ENCODE measurements around the gene TBRG4. TPM values are rescaled to one million over a fixed set of nuclear protein-coding genes. Genes with fewer than 3 reads are reported as not detected.

TBRG4 gene
- total RNA-seq, 1 donor from 2014 or later = 40.2 TPM

DNA sequence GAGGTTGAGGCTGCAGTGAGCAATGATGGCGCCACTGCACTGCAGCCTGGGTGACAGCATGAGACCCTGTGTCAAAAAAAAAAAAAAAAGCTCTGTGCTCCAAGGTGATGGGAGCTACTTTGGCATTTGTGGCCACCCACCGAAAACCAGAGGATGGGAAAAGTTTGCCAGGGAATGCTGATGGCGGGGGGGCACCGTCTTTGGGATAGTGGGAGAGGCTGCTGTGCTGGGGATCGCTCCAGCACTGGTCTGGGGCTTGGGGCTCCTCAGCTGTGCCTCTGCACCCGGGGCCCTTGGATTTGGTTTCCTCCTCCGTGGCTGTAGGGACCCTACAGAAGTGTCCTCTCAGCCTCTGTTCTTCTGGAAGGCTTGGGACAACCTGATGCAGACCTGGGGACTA, 34.4 kb upstream of the TBRG4 start:
- no peak for DNase-seq (ENCODE audit: low spot score)
- ATAC-seq = no peak

DNA sequence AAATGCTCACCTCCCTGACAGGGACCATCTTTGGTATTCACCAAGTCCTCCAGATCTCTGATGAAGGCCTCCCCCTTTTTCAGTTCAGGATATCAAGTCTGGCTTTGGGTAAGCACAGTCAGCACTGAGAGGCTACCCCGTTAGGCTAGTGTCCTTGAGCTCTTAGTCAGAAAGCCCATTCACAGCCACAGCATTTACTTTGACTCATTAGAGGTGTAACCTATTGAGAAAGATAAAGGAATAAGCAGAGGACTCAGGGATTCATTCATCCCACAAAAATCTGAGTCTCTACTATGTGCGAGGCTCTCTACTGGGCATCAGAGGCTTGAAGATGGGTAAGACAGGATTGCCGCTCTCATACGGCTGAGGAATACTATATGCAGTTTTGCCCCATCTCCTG, 32.1 kb upstream of the TBRG4 start:
- DNase-seq (ENCODE audit: low spot score) (no peak), ATAC-seq (no peak)

DNA sequence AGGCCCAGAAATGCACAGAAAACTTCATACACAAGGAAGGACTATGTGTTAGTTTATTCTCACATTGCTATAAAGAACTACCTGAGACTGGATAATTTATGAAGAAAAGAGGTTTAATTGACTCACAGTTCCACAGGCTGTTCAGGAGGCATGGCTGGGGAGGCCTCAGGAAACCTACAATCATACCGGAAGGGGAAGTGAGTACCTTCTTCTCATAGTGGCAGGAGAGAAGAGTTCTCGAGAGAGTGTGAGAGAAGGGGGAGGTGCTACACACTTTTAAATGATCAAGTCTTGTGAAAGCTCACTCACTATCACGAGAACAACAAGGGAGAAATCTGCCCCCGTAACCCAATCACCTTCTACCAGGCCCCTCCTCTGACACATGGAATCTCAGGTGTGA, 29.3 kb upstream of the TBRG4 start:
- ATAC-seq (no peak), DNase-seq (ENCODE audit: low spot score) (no peak)

DNA sequence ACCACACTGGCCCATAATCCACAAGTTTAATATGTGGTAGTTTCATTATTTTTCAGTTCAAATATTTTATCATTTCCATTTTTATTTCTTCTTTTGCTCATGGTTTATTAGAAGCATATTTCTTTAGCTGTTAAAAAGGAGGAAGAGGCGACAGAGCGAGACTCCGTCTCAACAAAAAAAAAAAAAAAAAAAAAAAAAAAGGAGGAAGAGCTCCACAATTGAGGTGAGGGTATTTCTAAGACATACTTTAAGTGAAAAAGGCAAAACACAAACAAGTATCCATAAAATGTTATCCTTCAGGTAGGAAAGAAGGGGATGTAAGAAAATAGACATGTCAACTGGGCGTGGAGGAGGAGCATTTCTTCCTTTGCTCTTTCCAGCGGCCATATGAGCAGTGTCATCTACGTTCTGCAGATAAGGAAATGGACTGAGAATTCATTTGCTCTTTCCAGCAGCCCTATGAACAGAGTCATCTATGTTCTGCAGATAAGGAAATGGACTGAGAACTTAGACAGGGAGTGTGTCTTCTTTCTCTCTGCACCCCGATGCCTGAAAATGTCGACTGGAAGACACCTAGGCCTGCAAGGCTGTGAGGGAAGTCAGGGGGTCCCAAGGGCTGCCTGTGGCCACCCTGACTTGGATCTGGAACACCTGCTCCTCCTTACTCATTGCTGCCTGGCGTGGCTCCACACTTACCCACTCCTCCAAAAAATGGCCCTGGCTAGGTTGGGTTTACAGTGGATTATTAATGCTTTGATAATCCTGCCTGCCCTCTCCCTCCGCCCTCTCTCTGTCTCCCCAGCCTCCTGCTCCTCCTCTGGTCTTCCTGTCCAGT, 27.2 kb upstream of the TBRG4 start:
- DNase-seq (ENCODE audit: low spot score) = no peak
- ATAC-seq = no peak

DNA sequence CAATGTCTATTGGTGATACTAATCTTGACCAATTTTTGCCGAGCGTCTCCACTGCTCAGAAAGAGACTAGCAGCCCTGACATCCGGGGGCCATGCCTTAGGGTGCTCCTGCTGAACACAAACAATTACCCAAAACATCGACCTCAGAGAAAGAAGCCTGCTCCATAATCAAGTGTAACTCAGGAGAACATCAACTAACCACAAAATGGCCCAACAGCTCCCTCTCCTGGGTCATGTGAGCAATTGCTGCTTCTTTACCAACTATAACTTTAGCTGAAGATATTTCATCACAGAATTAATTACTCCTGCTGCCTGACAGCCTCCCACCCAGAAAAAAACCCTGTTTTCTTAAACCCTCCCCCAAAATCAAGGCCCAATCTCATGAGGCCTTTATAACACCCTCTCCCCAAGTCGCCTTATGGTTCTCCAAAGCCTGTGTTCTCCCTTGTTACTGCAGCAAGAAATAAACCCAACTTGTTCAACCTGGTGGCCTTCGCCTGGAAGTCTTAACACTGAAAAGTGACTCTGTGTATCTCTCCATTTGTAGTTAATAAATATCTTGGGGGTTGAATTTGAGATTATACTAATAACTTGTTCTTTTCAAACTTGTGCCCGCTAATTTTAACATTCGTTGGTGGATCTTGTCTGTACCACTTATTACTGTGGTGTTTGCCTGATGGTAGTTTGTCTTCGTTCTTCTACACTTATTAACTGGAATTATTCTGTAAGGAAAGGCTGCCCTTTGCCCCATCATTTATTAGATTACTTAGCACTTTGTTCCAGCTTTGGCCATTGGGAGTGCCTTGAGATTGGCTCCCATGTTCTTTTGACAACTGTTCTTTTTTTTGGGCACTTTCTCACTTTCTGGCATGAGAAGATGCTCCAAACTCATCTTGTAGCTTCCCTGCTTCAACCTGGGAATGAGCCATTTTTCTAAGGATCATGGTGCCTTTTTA, 24.9 kb upstream of the TBRG4 start:
- ATAC-seq = peak; percentile 92
- peak; percentile 63 for DNase-seq (ENCODE audit: low spot score)

DNA sequence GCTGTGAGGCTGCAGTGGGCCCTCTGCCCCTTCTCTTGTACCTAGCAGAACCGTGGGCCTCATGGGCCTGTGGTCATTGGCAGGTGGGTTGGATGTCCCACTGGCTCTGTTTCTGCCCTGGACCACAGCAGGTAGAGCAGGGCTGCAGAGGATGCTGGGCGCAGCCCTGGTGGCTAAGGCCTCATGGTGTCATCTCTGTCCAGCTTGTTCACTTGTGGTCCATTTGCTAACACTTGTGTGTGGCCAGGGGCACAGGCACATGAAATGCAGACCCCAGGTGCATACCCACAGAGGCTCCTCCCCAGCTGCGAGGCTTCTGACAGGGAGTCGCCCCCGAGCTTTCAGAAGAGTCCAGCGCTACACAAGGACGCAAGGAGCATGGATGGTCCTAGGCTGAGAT, 22.4 kb upstream of the TBRG4 start:
- no peak for ATAC-seq
- DNase-seq (ENCODE audit: low spot score) = no peak

DNA sequence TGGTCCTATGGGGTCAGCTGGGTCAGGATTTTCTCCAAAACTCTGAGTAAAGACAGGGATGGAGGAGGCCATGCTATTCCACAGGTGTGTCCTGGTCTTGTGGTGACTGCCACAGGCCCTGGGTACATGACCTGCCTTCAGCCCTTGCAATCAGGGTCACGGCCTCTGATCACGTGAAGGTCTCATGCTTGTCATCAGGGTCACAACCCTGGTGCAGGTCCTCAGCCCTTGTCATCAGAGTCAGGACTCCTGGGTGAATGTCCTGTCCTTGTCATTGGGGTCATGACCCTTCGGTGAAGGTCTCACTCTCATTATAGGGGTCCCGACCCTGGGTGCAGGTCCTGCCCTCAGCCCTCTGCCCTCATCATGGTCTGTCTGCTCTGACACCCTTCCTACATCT, 21.9 kb upstream of the TBRG4 start:
- ATAC-seq (peak; percentile 77), DNase-seq (ENCODE audit: low spot score) (peak; percentile 67)

DNA sequence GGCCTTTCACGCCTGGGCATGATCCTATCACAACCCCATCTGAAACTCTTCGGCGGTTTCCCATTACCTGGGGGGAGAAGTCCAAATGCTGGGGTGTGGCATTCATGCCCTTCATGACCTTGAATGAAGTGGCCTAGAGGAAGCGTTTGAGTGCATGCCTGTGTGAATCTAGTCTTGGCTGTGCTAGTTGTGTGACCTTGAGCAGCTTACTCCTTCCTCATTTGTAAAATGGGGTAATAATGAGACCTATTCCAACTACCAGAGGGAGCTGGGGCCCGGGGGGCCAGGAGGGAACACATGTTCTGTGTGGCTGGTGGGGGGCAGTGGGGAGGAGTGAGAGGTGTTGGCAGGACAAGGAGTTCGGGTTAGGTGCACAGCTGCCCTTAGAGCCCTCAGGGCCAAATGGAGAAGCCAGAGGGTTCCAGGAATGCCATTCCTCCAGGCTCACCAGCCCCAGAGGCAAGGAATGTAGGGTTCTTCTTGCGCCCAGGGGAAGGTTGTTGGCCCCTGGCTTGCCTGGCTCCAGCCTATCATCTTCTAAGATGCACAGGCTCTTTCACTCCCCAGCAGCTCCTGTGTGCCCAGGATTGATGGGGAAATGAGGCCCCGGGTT, 21.3 kb upstream of the TBRG4 start:
- ATAC-seq (no peak), DNase-seq (ENCODE audit: low spot score) (no peak)

DNA sequence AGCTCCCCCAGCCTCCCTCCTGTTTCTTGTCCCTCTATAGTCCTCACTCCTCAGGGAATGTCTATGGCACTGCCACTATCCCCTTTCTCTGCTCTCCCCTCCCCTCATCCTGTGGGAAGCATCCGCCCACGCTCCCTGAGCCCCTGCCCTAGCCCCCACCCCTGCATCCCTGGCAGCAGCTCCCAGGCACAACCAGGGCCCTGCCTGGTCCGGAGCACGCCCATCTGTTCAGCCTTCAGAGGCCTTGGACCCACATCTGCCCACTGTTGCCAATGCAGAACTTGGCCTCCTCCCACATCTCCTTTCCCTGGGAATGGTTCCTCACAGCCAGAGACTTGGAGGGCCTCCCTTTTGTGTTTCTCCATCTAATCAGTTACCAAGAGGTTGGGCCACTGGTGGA, 20.4 kb upstream of the TBRG4 start:
- ATAC-seq (no peak), DNase-seq (ENCODE audit: low spot score) (no peak)

DNA sequence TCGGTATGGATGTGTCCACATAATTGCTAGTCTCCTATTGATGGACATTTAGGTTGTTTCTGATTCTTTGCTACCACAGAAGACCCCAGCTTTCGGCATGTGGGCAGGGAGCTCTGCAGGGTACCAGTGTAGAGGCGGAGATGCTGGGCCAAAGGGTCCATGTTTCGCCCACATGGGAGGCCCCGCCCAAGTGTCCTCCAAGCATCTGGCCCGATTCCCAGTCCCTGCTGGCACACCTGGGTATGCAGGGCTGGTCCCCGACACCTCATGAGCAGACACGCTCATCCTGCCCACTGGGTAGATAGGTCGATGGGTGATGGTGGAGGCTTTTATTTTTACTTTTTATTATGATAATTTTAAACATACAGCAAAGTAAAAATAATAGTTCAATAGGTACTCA, 19.4 kb upstream of the TBRG4 start:
- DNase-seq (ENCODE audit: low spot score) = no peak
- no peak for ATAC-seq

DNA sequence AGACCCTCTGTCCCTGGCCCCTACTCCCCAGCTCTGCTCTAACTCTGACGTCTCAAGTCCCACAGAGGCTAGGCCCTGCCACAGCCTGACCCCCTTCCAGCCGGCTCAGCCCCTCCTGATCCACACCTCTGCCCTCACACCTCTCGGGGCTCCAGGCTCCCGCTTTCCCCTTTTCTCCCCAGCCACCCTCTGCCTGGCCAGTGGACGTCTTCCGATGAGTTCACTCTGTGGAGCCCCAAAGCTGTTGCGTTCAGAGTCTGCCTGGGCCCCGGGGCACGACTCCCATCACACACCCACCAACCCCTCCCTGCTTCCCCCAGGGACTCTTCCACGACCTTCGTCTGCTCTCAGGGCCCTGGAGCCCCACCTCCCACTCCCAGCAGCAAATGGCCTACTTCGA, 18.4 kb upstream of the TBRG4 start:
- DNase-seq (ENCODE audit: low spot score) = no peak
- no peak for ATAC-seq

DNA sequence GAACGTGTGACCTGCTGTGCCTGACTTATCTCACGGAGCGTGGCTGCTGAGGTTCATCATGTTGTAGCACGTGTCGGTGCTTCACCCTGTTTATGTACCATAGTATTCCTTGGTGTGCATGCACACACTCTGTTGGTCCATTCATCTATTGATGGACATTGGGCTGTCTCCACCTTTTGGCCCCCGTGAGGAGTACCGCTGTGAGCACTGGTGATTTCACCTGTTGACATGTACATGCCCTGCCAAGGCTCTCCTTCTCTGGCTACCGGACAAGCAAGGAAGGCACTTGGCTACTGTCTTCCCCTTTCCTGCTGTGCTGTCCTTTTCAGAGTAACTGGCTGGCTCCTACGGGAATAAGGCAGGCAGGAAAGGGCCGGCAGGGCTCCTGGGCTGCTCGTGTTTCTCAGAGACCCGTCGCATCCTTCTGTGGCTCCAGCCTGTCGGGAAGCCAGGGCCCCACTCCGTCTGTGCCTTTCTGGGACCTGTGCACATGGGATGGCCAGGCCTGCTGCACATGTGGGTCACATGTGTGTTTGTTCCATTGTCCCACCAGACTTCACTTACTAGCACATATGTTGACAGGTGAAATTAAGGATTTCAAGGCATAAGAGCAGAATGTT, 17.8 kb upstream of the TBRG4 start:
- DNase-seq (ENCODE audit: low spot score) = no peak
- no peak for ATAC-seq

DNA sequence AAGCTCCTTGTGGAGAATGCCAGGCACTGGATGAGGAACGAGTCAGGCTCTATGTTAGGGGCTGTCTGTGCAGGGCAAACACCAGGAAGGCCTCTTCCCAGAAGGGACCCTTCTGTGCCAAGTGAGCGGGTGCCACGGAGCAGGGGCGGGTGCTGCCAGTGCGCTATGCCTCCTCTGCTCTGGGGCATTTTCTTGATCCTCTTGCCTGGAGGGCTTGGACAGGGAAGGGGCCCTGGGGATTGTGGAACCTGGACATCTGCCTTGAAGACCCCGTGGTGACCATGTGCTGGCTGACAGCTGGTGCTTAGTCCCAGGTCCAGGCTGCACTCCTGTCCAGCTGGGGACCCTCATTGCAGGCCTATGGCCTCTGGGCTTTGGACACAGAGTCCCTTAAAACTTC, 15.4 kb upstream of the TBRG4 start:
- DNase-seq (ENCODE audit: low spot score) = no peak

DNA sequence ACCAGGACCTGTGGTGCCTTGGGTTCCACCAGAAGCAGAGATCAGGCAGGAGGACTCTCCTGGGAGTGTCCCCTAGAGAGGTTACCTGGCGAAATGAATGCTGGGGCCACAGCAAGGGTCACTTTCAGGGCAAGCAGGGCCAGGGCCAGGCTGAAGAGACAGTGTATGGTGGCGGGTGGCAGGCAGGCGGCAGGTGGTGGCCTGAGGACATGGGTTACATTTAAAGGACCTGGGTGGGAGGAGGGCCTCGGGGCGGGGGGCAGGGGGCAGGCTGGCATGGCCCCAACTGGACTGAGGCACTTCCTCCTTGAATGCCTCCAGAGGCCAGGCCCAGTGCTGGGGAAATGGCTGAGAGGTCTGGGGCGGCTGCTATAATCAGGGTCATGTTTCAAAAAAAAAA, 14.7 kb upstream of the TBRG4 start:
- DNase-seq (ENCODE audit: low spot score) (no peak), ATAC-seq (no peak)

More for the DNA sequence above, 15.4 kb upstream of the TBRG4 start:
- no peak for ATAC-seq

DNA sequence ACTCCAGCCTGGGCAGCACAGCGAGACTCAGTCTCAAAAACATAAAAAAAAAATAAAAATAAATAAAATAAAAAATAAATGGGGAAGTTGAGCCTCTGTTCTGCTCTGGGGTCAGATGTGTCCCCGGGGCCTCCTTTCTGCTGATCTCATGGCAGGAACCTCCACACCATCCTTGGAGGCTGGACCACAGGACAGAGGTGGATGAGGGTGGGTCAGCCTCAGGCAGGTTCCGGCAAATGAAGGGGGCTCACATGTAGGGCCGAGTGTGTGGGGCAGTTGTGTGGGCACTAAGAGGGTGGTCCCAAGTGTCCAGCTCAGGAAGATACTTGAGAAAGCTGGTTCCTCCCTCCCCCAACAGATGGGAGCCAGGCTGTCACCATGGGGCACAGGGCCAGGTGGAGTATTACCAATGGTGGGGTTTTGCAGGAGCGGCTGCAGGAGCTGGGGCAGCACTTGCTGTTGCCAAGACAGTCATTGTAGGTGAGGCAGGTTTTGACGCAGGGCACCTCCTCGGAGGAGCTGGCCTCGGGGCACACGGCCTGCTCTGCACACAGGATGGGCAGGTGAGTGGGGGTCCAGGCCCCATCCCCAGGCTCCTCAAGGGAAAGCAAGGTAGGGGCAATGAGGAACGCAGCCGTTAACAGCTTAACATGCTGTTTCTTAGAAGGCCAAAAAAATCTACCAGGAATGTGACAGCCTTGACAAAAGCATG, 13.9 kb upstream of the TBRG4 start:
- no peak for ATAC-seq
- DNase-seq (ENCODE audit: low spot score) = no peak

DNA sequence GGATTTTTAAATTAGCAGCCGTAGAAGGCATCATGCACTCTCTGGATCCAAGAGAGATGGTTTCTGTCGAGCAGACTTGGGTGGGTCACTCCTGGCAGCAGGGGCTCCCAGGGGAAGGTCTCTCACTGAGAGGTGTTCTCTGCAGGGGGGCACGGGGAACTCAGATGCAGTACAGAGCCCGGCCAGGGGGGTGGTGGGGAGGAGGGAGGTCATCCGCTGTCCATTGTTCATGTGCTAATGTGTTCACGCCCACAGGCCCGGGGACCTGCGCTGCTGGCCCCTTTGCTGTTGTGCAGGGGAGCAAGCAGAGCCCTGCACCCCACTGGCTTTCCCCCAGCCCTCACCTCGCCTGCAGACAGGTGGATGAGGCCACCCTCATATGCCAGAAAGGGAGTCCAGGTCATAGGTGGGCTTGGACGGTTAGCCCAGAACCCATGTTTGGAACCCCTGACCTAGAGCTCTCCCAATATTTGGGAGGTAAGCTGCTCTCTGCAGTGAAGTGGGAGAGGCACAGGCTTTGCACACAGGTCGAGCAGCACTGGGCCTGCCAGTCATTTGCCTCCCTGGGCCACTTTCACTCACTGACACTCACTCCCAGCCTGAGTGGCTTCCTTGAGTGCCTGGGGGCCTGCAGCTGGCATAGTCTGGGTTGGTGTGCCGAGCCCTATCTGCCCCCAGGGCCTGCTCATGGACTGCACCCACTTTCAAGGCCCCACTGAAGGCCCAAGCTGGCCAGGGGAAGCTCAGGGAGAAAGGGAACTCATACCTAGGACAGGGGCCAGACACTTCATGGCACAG, 12.6 kb upstream of the TBRG4 start:
- ATAC-seq (no peak), DNase-seq (ENCODE audit: low spot score) (no peak)

DNA sequence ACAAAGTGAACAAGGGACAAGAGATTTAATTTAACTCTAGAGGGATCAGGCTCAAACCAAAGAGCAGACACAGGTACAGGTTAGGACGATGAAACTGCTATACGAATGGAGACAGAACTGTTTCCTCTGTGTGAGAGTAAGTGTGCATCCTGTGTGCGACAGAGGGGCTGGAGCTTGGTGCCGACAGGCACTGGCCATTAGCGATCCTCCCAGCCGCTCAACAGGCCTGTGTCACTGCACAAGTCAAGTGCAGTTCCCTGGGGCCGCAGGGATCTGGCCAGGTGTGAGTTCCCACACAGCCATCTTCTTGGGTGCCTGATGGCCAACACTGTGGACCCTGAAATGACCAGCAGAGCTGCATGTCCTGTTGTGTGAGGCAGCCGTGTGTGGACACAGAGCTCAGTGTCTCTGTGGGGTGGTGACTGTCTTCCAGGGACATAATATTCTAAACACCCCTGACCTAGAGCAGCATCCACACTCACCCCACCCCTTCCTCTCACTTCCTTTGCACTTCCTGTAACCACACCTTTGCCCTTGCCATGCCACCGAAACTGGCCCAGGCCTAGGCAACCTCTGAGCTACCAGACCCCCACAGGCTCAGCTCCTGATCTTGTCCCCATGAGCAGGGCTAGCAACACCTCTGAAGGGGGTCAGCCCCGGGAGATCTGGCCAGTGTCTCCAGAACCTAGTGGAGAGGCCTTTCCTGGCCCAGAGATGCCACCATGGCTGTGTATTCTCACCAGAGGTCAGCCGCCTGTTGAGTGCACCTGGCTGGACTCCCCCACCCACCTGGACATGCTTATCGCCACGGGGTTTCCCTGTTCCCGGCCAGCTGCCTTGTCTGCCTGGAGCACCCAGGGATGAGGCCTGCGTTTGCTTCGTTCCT, 11.7 kb upstream of the TBRG4 start:
- DNase-seq (ENCODE audit: low spot score) (no peak), ATAC-seq (no peak)

DNA sequence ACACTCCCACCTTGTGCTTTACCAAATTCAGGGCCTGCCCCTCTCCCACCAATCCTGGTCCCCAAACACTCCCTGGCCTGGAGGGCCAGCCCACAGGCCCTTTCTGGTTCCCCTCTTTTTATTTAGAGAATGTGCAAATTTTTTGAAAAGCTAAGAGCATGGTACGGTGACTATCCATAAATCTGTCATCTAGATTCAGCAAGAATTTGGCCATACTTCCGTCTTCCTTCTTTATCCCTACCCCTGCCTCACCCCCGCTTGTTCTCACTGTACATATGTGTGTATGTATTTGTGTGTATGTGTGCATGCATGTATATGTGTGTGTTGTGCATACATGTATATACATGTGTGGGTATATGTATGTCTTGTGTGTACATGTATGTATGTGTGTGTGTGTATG, 8.1 kb upstream of the TBRG4 start:
- no peak for ATAC-seq
- no peak for DNase-seq (ENCODE audit: low spot score)

DNA sequence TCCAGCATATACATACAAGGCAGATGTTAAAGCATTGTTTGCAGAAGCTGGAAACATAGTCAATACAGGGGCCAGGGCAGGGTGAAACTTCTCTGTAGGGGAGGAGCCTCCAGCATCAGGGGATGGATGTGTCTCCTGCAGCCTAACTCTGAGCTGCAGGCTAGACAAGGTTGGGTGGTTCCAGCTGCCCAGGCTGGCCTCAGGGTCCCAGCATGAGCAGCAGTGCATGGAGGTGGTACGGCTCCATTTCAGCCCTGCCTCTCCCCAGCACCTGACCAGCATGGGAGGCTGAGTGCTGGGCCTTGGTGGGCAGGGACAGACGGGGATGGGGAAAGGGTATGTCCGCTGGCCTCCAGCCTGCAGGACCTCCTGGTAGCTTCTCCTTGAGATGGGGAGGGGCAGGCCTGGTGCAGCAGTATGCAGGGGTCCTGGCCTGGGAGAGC, 7.4 kb upstream of the TBRG4 start:
- ATAC-seq (no peak), DNase-seq (ENCODE audit: low spot score) (no peak)
